ENCODE data around the gene TMEM117.

DNA sequence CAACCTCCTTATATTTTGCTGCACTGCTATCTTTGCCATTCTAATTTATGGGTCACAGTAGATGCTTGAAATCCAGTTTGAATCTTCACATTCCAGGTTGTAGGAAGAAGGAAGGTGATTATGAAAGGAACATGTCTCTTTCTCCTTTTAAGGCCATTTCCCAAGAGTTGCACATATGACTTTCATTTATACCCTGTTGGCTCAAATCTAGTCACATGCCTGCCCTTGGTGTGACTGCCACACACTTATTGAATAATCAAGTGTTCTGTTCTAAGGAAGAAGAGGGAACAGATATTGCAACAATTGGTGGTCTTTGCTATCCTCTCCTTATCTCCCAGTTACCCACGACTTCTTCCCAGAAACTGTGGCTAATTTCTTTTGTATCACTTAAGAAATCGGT, 404.3 kb downstream of the TMEM117 start:
- TF ChIP-seq, protein P1, sequence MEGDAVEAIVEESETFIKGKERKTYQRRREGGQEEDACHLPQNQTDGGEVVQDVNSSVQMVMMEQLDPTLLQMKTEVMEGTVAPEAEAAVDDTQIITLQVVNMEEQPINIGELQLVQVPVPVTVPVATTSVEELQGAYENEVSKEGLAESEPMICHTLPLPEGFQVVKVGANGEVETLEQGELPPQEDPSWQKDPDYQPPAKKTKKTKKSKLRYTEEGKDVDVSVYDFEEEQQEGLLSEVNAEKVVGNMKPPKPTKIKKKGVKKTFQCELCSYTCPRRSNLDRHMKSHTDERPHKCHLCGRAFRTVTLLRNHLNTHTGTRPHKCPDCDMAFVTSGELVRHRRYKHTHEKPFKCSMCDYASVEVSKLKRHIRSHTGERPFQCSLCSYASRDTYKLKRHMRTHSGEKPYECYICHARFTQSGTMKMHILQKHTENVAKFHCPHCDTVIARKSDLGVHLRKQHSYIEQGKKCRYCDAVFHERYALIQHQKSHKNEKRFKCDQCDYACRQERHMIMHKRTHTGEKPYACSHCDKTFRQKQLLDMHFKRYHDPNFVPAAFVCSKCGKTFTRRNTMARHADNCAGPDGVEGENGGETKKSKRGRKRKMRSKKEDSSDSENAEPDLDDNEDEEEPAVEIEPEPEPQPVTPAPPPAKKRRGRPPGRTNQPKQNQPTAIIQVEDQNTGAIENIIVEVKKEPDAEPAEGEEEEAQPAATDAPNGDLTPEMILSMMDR (IDR thresholded peaks at IDR 0.05): no peak
- no peak for TF ChIP-seq POLR2A (IDR thresholded peaks at IDR 0.05)
- TF ChIP-seq POLR2AphosphoS5 (IDR thresholded peaks at IDR 0.05; ENCODE audit: insufficient read depth in 1 of 2, low read depth in 1 of 2): no peak
